Right lobe of liver (tissue), 4 donors: ENCODE measurements around the gene PRAME.

Experiments used
- CTCF ChIP-seq, 4 donors: fragments of 200-600 bp in 3 of 4; fragments of 450-650 bp in 1 of 4; IDR thresholded peaks; one replicate each; pipeline versions ENCODE4 v1.5.1 to v1.8.0; 2016 to 2022; ENCODE audit warnings: antibody characterized with exemption in 4 of 4, mild to moderate bottlenecking in 2 of 4
- POLR2A ChIP-seq: fragments of 450-650 bp; IDR thresholded peaks from one replicate; pipeline ENCODE4 v1.6.1; 2017; ENCODE audit warnings: antibody characterized with exemption, mild to moderate bottlenecking
- donor health status: DM: no; HTN: no; CAD: no.
- donor health status: DM: no; HTN: no; CAD: no.
- donor health status: DM: no; HTN: yes; CAD: no.

GRCh38 chr22:22519591-22519990, 39.5 kb downstream of the PRAME start:
- TF ChIP-seq CTCF (IDR thresholded peaks at IDR 0.05) (no peak), POLR2A (no peak)
